Middle frontal gyrus (tissue), 1 donor: Measurements from ENCODE around the gene DMBX1.

ENCODE experiments used
- DNase-seq: peaks from one replicate; pipeline ENCODE4 v3.0.0-alpha.2; 2015; ENCODE audit warnings: low spot score; ENCODE audit errors: extremely low spot score

The DMBX1 gene

DNA sequence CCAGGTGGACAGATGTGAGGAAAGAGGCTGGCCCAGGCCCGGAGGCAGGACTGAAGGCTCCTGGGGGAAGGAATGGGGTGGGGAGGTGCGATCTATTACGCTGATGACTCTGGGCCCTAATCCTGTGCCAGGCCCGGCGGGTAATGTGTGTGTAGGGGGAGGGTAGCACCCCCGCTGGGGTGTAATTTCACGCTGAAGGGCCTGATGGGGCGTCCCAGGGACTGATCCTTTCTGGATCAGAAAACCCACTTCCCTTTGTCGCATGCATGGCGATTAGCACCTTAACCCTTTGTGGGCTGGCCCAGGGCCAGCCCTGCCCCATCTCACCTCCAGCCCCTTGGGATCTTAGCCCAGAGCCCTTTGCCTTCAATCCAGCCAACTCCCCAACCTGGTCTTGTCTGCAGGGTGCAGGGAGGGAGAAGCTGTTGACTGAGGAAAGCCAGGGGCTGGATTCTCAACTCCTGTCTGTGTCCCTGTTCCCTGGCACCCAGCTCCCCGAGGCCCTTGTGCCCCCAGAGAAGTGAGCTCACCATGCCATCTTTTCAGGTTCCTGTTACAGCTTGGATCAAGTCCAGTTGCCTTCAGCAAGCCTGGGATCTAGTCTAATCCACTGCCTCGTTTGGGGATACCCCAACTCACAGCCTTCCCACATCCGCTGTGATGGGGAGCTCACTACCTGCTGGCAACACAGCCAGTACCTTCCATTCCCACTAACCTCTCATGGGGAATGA lies 35.8 kb downstream of the DMBX1 start:
- DNase-seq: no peak

DNA sequence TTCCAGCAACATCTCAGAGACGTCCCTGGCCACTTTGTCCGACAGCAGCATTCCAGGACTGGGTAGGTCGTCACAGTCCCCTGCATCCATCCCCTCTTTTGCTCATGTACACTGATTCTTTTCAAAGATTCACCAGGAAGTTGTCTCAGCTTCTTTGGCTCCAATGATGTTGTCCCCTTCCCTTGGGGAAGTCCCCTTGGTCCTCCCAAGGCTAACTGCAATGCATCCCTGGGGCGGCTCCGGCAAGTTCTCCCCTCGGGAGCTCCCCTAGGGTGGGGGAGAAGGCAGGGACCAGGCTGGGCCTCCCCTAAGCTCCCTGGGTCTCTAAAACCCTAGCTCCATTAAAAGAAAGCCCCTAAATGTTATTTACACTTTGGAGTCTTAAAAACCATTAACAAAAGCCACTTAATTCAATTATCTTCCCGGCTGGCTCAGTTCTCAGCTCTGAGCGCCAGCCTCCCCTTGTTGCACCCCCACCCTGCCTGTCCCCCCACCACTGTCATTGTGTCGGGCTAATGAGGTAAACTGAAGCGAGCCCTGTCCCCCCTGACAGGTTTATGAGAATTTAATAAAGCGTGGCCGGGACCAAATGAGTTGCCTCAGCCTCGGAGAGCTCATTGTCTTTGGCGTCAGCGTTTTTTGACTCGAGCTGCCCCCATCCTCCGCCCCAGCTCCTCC lies 36.5 kb downstream of the DMBX1 start:
- DNase-seq: no peak

DNA sequence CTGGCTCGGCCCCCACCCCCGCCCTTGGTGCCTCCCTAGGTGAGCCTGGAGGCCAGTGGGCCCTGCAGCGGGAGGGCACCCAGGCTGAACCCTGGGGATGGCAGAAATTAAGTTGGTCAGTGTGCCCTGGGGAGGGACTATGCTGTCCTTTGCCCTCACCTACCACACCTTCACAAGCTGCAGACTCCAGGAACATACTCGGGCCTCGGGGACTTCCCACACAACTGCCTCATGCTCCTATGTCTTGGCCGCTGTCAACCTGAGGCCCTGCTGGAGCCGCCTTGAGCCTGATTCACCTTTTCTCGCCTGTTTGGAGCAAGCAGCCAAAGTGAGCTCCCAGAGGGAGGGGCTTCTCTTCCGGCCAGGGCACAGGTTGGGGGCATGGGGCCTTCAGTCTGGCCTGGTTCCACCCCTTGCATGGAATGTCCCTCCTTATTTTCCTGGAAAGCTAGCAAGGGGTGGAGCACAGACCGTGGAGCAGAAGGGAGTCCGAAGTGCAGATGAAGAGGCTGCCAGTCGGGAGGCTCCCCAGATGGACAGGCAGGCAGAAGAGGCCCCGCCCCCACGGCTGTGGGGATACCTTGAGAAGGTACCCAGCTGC lies 37.2 kb downstream of the DMBX1 start:
- DNase-seq: no peak

DNA sequence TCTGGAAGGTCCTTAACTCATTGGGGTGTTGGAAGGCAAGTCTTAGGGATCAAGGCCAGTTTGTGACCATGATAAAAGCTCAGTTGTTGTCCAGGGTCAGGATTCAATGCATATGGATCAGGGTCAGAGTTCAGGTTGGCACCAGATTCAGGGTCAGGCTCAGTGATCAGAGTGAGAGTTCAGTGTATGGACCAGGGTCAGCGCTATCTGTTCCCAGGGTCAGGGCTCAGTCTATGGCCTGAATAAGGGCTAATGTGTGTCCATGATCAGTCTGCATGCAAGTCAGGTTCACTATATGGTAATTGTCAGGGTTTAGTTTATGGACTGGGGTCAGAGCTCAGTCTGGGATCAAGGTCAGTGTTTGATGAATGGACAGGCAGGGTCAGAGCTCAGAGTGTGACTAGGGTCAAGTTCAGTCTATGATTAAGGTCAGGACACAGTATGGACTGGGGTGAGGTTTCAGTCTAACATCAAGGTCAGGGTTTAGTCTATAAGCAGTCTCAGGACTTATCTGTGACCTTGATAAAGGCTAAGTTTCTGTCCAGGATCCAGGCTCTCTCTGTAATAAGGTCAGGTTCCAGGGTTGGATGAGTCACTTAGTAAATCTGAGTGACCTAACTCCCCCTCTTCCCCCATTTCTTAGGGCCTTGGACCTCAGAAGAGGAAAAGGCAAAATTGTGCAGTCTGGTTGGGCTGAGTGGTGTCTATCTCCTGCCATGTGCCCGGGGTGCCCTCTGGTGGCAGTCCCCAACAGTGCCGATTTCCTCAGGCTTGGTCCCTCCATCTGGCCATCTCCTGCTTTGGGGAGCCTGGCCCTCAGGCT lies 38.0 kb downstream of the DMBX1 start:
- DNase-seq: peak; percentile 70

DNA sequence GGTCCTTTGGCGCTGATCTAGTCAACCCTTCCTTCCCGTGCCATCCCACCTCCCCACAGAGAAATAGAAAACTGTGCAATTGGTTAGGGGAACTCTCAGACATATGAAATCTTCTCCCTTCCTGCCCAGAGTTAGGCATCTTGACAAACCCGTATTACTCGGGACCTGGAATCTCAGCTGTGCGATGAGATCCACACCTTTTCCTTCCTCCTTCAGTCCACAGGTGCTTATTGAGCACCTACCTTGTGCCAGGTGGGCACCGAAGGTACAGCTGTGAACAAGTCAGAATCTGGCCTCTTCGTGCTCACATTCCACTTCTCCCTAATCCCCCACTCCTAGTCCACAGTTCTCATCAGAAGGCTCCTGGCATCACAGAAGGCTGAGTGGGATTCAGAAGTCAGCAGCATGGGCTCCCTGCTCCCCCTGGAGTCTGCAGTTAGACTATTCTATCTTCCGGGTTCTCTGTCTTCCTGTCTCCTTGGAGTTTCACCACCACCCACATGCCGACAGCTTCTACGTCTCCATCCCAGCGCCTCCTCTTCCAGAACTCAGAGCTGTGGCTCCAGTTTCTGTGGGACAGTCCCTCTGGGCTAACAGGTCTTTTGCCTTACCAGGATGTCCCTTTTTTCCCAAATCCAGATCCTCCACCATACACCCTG lies 38.8 kb downstream of the DMBX1 start:
- DNase-seq: no peak

DNA sequence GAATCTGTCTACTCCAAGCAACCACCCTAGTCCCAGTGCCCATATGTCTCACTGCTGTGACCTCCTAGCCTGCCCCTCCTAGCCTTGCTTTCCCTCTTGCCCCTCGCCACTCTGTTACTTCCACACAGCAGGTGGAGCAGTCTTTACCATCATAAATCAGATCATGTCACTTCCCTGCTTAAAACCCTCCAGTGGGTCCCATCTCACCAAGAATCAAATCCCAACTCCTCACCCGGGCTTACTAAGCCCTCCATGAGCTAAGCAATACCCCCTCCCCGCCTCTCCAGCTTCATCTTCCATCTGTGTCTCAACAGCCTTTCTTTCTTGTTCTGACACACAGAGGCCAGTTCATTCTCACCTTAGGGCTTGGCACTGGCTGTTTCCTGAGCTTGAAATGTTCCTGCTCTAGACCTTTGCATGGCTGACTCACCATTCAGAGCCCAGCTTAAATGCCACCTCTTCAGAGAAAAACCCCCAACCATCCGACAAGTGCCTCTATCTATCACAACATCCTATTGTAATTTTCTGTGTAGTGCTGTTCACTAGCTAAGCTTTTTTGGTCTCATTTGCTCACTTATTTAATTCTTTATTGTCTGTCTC lies 39.5 kb downstream of the DMBX1 start:
- no peak for DNase-seq

DNA sequence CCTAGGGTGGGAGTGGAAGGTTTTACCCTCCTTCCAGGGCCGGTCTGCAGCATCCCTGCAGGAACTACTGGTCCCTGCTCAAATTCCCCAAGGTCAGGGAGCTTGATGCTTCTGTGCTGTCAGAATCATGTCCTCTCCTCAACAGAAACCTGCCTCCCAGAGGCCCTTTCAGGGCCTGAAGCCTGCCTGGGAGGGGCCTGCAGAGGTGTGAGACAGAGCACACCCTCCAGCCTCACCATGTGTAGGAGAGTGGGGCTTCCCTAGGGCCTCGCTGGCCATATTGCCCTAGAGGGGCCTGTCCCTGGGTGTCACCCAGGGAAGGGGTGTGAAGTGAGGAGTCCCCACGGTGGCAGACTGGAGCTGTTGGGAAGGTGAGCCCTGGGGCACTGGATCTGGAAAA lies 40.7 kb downstream of the DMBX1 start:
- no peak for DNase-seq

DNA sequence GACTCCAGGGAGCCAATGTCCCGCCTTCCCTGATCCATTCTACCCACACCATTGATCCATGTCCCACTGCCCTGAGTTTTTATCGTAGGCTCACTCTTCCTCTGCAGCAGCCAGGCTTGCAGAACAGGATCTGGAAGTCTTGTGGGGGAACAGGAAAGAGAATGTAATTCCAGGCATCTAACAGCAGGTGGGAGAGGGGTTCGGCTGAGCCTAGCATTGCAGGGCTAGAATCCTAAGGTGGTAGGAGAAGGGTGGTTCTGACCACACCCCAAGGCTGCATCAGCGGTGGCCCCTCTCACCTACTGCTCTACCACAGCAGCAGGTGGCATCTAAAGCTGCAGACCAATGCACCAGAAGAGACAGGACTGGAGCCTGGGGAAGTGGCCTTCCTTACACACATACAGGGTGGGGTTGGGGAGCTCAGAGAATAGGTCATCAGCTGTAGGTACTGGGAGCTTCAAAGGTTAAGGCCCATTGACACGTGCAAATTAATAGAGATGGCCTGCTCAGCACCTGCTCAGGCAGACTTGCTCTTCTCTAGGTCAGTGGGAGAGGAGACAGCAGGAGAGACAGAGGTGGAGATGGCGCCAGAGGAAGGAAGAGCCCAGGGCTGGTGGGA lies 41.3 kb downstream of the DMBX1 start:
- no peak for DNase-seq

DNA sequence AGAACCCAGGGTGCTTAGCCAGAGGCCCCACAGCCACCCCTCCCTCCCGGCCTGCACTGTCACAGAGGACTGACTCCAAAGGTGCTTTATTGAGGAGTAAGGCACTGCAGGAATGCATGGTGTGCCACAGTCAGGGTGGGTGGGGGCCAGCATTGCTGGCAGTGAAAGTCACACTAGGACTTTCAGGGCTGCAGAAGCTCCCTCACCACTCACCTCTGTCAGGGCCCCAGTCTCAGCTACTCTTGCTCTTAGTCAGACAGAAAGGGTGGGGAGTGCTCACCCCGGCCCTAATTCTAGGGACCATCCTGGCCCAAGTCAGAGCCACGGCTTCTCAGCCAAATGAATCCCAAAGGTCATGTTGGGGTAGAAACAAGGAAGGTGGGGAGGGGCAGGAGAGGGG lies 42.5 kb downstream of the DMBX1 start:
- DNase-seq: no peak

DNA sequence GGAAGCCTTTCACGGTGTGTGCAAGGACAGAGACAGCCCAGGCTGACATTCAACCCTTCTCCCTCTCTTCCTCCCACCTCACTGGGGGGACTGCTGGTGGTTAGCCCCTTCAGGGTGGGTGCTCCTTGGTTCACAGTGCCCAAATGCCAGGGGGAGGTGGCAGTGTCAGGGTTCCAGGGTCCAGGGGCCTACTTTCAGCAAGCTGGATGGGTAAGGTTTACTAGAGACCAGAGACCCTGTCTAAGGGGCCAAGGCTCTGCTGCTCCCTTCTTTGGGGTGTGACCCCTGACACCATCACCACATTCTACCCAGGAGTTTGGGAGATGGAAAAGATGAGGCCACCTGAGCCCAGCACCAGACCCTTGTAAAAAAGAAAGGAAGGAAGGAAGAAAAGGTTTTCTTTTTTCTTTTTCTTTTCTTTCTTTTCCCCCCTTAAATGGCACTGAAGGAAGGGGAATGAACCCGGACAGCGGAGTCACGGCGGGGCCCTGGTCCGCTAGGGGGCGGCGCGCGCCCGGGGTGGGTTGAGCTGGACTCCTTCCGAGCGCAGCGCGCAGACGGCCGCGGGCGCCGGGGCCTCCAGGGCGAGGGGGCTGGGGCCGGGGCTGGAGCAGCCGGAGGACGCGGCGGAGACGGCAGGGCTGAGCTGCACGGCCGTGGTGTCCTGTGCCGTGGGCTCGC lies 43.0 kb downstream of the DMBX1 start:
- DNase-seq: no peak

DNA sequence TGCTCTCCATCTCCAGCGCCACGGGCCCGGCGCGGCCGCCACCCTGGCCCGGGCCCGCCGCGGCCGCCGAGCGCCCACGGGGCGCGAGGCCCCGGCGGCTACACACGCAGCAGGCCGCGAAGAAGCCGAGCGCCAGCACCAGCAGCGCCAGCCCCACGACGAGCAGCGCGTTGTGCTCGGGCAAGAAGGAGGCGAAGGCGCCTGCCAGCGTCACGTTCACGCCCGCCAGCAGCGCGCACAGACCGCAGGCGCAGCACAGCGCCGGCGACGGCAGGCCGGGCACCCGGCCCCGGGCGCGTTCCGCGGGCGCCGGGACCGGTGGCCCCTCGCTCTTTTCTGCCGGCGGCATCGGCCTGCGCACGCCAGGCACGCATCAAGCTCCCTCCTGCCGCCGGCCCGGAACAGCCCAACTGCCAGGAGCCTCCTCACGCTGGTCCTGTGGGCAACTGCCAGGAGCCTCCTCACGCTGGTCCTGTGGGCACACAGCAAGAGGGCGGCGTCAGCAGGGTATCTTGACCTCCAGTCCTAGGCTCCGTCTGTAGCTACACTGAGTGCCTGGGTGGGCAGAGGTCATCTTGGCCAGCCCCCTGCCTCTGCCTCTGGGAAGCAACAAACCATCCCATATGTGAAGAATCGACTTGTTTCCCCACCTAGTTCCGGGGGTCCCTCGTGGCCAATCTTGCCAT lies 43.7 kb downstream of the DMBX1 start:
- no peak for DNase-seq

DNA sequence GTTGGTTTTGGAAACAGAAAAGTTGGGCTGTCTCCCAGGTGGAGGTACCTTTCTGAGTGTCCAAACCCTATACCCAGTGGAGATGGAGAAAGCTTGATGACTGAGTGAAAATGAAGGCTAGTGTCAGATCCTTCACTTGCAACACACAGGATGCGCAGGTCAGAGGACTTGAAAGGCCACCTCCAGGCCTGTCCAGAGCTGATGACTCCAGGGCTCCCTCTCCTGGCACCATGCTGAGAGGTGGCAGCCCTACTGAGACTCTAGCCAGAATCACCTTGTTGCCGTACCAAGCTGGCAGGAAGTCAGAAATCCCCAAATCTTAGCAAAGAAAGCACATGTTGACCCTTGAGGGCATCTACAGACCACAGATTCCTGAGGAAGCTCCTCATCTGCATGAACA lies 45.4 kb downstream of the DMBX1 start:
- no peak for DNase-seq

DNA sequence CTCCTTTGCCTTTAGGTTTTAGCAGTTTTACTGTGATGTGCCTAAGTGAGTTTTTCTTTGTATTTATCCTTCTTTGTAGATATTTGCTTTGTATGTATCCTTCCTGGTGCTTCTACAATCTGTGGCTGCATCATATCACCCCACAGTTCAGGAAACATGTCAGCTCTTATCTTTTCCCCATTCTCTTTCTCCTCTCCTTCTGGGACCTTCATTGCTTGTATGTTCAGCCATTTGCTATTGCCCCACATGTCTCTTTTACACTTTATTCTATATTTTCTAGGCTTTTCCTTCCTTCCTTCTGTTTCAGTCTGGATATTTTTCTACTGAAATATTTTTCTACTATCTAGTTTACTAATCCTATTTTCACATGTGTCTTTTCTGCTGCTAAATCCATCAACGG lies 46.9 kb downstream of the DMBX1 start:
- DNase-seq: no peak

DNA sequence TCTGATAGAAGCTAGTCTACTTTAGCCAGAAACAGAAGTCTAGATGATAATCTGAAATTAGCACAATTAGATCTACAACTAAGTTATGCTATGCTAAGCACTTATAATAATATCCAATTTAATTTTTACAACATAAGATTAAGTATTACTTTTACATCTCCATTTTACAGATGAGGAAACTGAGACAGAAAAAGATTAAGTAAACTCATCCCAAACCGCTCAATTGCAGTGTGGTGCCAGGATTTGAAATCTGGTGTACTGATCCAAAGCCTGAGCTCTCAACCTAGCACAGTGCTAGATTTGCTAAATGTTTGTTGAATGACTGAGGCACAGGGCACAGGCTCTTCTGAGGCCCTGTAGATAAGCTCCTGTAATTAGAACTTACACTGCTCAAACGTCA lies 48.0 kb downstream of the DMBX1 start:
- DNase-seq: no peak

DNA sequence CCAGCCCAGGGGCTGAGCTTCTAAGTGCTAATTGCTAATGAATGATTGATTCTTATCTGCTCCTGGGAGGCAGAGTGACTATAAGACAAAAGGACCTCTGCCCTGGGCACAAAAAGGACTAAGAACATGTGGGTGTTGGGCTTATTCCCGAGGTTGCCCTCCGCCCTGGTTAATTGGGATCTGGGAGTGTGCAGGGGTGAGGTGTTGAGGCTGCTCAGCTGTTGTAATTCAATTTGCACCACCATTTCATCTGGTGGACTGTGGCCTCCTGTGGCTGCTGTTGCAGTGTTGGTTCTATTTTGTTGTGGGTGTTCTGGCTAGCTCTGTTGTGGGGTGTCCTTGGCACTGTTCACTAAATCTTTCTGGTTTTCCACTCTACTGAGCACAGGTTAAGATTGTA lies 48.5 kb downstream of the DMBX1 start:
- no peak for DNase-seq
